GM20000 (cell line): ENCODE results near the gene STARD7.
"Not testable (repeated sequence)": the region's sequence is repeated elsewhere in the genome, so short reads cannot be mapped to it uniquely, and the experiment has no call there.

Experiments
- DNase-seq: peaks from one replicate; pipeline ENCODE4 v3.0.0; 2012; ENCODE audit warnings: low spot score
- TF ChIP-seq, protein P1 (sequence below): IDR thresholded peaks from 2 replicates; pipeline ENCODE4 v1.5.1; 2012; ENCODE audit warnings: mild to moderate bottlenecking, control low read depth; ENCODE audit errors: extremely low read depth, missing control alignments

The STARD7 gene, protein sequence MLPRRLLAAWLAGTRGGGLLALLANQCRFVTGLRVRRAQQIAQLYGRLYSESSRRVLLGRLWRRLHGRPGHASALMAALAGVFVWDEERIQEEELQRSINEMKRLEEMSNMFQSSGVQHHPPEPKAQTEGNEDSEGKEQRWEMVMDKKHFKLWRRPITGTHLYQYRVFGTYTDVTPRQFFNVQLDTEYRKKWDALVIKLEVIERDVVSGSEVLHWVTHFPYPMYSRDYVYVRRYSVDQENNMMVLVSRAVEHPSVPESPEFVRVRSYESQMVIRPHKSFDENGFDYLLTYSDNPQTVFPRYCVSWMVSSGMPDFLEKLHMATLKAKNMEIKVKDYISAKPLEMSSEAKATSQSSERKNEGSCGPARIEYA

DNA sequence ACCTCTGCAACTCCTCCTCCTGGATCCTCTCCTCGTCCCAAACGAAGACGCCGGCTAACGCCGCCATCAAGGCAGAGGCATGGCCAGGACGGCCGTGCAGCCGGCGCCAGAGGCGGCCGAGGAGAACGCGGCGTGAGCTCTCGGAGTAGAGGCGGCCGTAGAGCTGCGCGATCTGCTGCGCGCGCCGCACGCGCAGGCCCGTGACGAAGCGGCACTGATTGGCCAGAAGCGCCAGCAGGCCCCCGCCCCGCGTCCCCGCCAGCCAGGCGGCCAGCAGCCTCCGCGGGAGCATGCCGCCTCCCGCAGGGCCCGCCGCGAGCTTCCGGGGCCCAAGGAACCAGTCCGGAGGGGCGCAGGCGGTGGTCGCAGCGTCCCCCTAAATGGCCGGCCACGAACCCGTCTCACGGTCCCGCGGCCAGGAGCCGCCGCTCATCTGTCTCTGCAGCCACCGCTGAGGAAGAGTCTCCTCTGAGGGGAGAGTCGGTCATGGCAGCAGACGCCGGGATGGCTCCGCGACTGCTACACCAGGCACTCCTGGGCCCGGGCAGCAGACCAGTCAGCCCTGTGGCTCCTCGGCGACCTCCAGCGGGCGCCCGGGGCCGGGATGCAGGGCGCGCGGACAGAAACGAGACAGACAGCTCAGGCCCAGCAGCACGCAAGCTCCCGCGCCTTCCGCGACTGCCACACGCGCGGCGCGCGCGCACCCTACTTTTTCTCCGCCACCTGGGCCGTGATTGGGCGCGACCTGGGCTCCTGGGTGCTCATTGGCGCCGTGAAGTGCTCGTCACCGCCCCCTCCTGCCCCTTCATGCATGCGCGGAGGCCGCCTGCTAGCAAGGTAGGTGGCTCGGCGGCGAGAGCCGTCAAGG is at the start of gene STARD7:
TSS of gene STARD7 (minus strand) at position 685 of the 868 bp plus-strand sequence. CDS start at position 292, 393 bp downstream.
- DNase-seq = peak; percentile 96

DNA sequence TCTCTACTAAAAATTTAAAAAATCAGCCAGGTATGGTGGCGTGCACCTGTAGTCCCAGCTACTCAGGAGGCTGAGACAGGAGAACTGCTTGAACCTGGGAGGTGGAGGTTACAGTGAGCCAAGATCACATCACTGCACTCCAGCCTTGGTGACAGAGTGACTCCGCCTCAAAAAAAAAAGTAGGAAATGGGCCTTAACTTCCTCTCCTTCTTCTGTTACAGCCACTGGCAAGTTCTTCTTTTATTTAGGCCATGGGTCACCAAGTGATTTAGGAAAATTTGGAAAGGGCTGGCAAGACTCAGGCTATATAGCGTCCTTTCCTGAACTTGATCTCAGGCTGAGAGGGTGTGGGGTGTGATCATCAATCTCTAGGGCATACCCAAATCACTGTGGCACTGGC is 49.1 kb upstream of the STARD7 start:
- not testable (repeated sequence) for DNase-seq

More for the DNA sequence above, at the start of gene STARD7:
- TF ChIP-seq, protein P1, sequence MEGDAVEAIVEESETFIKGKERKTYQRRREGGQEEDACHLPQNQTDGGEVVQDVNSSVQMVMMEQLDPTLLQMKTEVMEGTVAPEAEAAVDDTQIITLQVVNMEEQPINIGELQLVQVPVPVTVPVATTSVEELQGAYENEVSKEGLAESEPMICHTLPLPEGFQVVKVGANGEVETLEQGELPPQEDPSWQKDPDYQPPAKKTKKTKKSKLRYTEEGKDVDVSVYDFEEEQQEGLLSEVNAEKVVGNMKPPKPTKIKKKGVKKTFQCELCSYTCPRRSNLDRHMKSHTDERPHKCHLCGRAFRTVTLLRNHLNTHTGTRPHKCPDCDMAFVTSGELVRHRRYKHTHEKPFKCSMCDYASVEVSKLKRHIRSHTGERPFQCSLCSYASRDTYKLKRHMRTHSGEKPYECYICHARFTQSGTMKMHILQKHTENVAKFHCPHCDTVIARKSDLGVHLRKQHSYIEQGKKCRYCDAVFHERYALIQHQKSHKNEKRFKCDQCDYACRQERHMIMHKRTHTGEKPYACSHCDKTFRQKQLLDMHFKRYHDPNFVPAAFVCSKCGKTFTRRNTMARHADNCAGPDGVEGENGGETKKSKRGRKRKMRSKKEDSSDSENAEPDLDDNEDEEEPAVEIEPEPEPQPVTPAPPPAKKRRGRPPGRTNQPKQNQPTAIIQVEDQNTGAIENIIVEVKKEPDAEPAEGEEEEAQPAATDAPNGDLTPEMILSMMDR = no peak

DNA sequence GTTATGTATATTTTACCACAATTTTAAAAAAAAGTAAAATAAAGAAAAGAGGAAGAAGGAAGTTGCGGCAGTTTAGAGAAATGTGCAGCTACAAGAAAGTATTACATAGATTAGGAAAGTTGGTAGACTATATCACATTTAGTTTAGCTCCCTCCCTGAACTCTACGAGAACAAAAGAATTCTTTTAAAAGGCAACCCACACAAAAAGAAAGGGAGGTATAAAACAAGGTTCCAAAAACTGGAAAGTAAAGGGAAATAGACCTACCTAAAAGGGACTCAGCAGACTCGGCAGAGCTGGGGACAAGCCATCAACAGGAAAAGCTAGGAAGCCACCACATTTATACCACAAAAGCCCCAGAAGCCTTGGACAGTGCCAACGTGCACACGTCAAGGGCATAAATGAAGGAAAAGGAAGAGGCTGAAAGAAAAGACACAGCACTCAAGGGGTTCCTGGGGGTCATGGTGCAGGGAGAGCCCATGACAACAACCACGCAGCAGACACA is 48.0 kb upstream of the STARD7 start:
- TF ChIP-seq, protein P1 = no peak
- DNase-seq = no peak

DNA sequence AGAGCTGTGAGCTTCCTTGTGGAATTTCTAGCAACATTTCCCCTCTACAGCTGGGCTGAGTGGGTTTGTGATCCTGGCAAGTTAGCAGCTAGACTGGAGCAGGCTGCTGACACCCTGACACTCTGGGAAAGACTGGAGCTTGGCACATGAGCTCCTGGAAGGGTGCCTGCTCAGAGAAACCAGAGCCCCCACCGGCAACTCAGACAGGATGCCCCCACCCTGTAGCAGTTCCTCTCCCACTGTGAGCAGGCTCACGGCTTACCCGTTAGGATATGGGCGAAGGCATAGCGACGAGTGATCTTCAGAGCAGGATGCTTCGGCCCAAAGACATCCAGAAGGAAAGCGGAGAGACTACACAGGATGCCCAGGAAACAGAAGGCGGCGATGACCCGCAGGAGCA is 45.9 kb upstream of the STARD7 start:
- TF ChIP-seq, protein P1 = no peak
- DNase-seq = no peak

DNA sequence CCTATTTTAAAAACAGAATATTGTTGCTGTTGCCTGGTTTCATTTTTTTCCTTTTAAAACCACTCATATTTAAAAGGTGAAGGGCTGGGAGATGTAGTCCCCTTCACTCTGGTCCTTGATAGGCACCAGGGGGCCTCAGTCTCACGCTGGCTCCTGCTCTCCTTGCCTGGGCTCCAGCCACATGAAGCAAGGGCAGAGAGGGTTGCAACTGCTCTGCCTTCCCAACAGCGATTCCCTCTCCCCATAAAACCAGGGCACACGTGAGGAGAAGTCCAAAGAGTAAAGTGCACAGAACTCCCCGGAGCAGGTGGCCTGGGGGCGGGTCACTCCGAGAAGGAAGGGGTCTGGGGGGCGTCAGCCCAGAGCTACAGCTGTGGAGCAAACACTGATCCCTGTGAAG is 44.4 kb upstream of the STARD7 start:
- DNase-seq = no peak
- TF ChIP-seq, protein P1 = no peak

DNA sequence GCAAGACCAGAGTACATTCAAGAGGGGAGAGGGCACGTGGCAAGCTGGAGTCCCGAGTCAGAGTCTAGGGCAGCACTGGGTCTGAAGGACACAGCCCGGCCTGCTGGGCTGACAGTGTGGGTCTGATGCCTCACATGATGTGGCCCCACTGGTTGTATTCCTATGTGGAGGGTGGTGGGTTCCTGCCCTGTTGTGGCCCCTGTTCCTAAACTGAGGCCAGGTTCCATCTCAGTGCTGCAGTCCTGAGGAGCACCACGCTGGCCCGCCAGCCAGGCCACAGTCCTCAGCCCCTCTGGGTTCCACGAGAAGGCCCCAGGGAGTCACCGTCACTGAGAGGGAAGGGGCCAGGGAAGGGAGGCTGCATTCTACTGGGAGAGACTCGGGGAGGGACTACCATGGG is 43.9 kb upstream of the STARD7 start:
- no peak for DNase-seq
- TF ChIP-seq, protein P1 = no peak

DNA sequence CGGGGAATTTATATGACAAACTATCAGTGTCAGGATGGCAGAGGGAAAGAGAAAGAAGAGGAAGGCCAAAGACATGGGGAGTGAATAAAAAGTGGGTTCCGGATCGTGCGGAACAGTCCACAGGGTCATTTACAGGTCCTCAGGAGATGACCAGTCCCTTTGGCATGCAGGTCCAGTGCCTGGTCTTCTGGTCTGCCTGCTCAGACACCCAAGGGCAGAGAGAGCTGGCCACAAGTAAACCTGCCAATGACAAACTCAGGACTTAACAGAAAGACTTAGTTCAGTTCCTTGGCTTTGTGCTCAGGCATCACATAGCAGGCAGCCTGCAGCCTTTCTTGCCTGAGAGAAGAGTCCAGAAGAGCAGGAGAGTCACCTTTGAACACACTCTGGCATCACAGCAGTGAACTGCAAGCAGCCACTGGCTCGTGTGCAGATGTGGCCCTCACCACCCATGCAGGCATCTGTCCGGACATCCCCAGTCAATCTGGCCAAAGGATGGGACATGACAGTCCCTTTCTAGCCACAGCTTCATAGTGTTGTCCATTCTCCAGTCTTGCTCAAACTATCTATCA is 43.2 kb upstream of the STARD7 start:
- TF ChIP-seq, protein P1 = no peak
- DNase-seq = no peak
